GM12878 (cell line): ENCODE data around the gene ARHGEF7. TPM values are rescaled to one million over a fixed set of nuclear protein-coding genes. Genes with fewer than 3 reads are reported as not detected.

Experiments used
- ATAC-seq: fragments of 200-7000 bp; cut with Tn5 transposase; 3 replicates; pipeline ENCODE4 v1.9.1; 2020; ENCODE audit warnings: mild to moderate bottlenecking, moderate library complexity
- BruUV-seq: library from RNA; stranded (reverse); fragments of 400-500 nt; replicated peaks from 2 replicates; lab custom pipeline; 2021; lab: Mats Ljungman, UMichigan
- CTCF ChIA-PET: fragments of 300-600 bp; sonication (Branson Sonifier 250); formaldehyde crosslinking; extraction: SDS; loops from one replicate; lab custom pipeline; 2021; ENCODE audit warnings: inconsistent platforms; lab: Yijun Ruan, JAX
- POLR2A ChIA-PET: fragments of 350-600 bp; formaldehyde crosslinking; extraction: SDS; loops from one replicate; lab custom pipeline; 2021; ENCODE audit warnings: inconsistent platforms; lab: Charles Lee
- RAD21 ChIA-PET: fragments of 300-600 bp; sonication (Branson Sonifier 250); formaldehyde crosslinking; loops from one replicate; lab custom pipeline; 2023; ENCODE audit warnings: antibody characterized with exemption; ENCODE audit not compliant: unreplicated experiment; lab: Charles Lee
- SMC1A ChIA-PET: fragments of 300-600 bp; sonication (Branson Sonifier 250); formaldehyde crosslinking; loops from one replicate; lab custom pipeline; 2023; ENCODE audit not compliant: unreplicated experiment, uncharacterized antibody; lab: Charles Lee
- DNase-seq: peaks from one replicate; pipeline ENCODE4 v3.0.0-alpha.2; 2011; ENCODE audit warnings: low read depth, low spot score
- FAIRE-seq: peaks from 3 replicates; lab custom pipeline; 2011; peaks lifted over from hg19 to GRCh38; lab: Jason Lieb, UNC
- H2AFZ ChIP-seq: 2 replicates; pipeline ENCODE4 v1.6.0; 2011; ENCODE audit warnings: low read depth, low read length, control low read depth; ENCODE audit not compliant: control insufficient read depth
- H3K27ac ChIP-seq: 2 replicates; pipeline ENCODE4 v1.5.1; 2011; ENCODE audit warnings: control low read depth; ENCODE audit not compliant: control insufficient read depth, insufficient read depth
- H3K27me3 ChIP-seq, 2 experiments: replicated peaks in 1 of 2; 2 replicates each; pipeline versions ENCODE4 v1.6.0 to v1.6.1; 2011; ENCODE audit warnings: low read length in 1 of 2; ENCODE audit not compliant: control insufficient read depth in 2 of 2, insufficient read depth in 2 of 2
- H3K36me3 ChIP-seq, 2 experiments: 2 replicates each; pipeline ENCODE4 v1.5.1; 2011; ENCODE audit warnings: low read length in 1 of 2; ENCODE audit not compliant: control insufficient read depth in 2 of 2, insufficient read depth in 2 of 2
- H3K4me1 ChIP-seq: 2 replicates; pipeline ENCODE4 v1.6.1; 2011; ENCODE audit warnings: mild to moderate bottlenecking, low read length, moderate library complexity, mixed read lengths; ENCODE audit not compliant: control insufficient read depth, insufficient read depth
- H3K4me2 ChIP-seq: 2 replicates; pipeline ENCODE4 v1.6.0; 2011; ENCODE audit warnings: control low read depth; ENCODE audit not compliant: control insufficient read depth, insufficient read depth
- H3K4me3 ChIP-seq: fragments of 200-600 bp; sonication (generic); 2 replicates; pipeline ENCODE4 v1.5.1; 2016
- H3K79me2 ChIP-seq: 2 replicates; pipeline ENCODE4 v1.6.0; 2011; ENCODE audit warnings: low read length; ENCODE audit not compliant: control insufficient read depth, insufficient read depth
- H3K9ac ChIP-seq: 2 replicates; pipeline ENCODE4 v1.8.0; 2011; ENCODE audit warnings: low read length, control low read depth, mixed read lengths; ENCODE audit not compliant: control insufficient read depth, insufficient read depth
- H3K9me3 ChIP-seq: replicated peaks from 3 replicates; pipeline ENCODE4 v1.5.1; 2011; ENCODE audit warnings: mild to moderate bottlenecking, low read length; ENCODE audit not compliant: control insufficient read depth, insufficient read depth
- H4K20me1 ChIP-seq: 2 replicates; pipeline ENCODE4 v1.6.0; 2011; ENCODE audit not compliant: control insufficient read depth, insufficient read depth
- BHLHE40 ChIP-seq, 2 experiments: fragments of 450-650 bp in 1 of 2; IDR thresholded peaks; 2 replicates each; pipeline ENCODE4 v1.6.1; 2011 to 2017; ENCODE audit warnings: low read depth in 2 of 2, borderline replicate concordance in 1 of 2, improper control_type of control experiment in 1 of 2, low read length in 1 of 2, mild to moderate bottlenecking in 1 of 2
- ESRRA ChIP-seq: IDR thresholded peaks from 2 replicates; pipeline ENCODE4 v1.6.1; 2012; ENCODE audit warnings: mild to moderate bottlenecking, low read length, improper control_type of control experiment
- FOXK2 ChIP-seq: fragments of 450-650 bp; IDR thresholded peaks from 2 replicates; pipeline ENCODE4 v1.6.1; 2017; ENCODE audit warnings: mild to moderate bottlenecking, moderate library complexity
- FOXM1 ChIP-seq: IDR thresholded peaks from 2 replicates; pipeline ENCODE4 v1.6.1; 2012; ENCODE audit warnings: low read depth, mild to moderate bottlenecking, inconsistent platforms, low read length, moderate library complexity
- GABPA ChIP-seq: IDR thresholded peaks from 2 replicates; pipeline ENCODE4 v1.6.1; 2014; ENCODE audit warnings: antibody characterized with exemption, low read depth, mild to moderate bottlenecking, inconsistent platforms
- KAT2A ChIP-seq: conservative IDR thresholded peaks from 2 replicates; pipeline ENCODE4 v1.6.1; 2011; ENCODE audit warnings: low read depth, low read length; ENCODE audit not compliant: control insufficient read depth
- KLF5 ChIP-seq: fragments of 450-650 bp; IDR thresholded peaks from 2 replicates; pipeline ENCODE4 v1.6.1; 2014; ENCODE audit warnings: mild to moderate bottlenecking; ENCODE audit not compliant: partially characterized antibody
- MEF2B ChIP-seq: fragments of 450-650 bp; IDR thresholded peaks from 2 replicates; pipeline ENCODE4 v1.6.1; 2018; ENCODE audit warnings: mild to moderate bottlenecking, moderate library complexity; ENCODE audit not compliant: partially characterized antibody, poor library complexity, severe bottlenecking
- MTA2 ChIP-seq: fragments of 450-650 bp; IDR thresholded peaks from 2 replicates; pipeline ENCODE4 v1.6.1; 2016; ENCODE audit warnings: low read depth, mild to moderate bottlenecking, moderate library complexity
- NBN ChIP-seq: fragments of 450-650 bp; IDR thresholded peaks from 2 replicates; pipeline ENCODE4 v1.6.1; 2016
- NFXL1 ChIP-seq: fragments of 450-650 bp; IDR thresholded peaks from 2 replicates; pipeline ENCODE4 v1.6.1; 2017; ENCODE audit warnings: antibody characterized with exemption, mild to moderate bottlenecking, borderline replicate concordance
- NFYA ChIP-seq: IDR thresholded peaks from 2 replicates; pipeline ENCODE4 v1.6.1; 2011; ENCODE audit warnings: low read depth, mild to moderate bottlenecking, low read length, improper control_type of control experiment, borderline replicate concordance
- NR2C2 ChIP-seq: IDR thresholded peaks from 2 replicates; pipeline ENCODE4 v1.6.1; 2011; ENCODE audit warnings: borderline replicate concordance, low read depth; ENCODE audit not compliant: control insufficient read depth, insufficient read length
- RAD21 ChIP-seq: IDR thresholded peaks from 2 replicates; pipeline ENCODE4 v1.6.1; 2011; ENCODE audit warnings: mild to moderate bottlenecking, low read depth, low read length, moderate library complexity; ENCODE audit not compliant: insufficient read depth
- SMARCA5 ChIP-seq: fragments of 450-650 bp; IDR thresholded peaks from 2 replicates; pipeline ENCODE4 v1.6.1; 2017; ENCODE audit warnings: mild to moderate bottlenecking
- SREBF2 ChIP-seq: IDR thresholded peaks from 2 replicates; pipeline ENCODE4 v1.6.1; 2012; ENCODE audit warnings: mild to moderate bottlenecking, low read length
- STAT1 ChIP-seq: fragments of 450-650 bp; conservative IDR thresholded peaks from 2 replicates; pipeline ENCODE4 v1.6.1; 2014; ENCODE audit warnings: antibody characterized with exemption, mild to moderate bottlenecking
- SUZ12 ChIP-seq: fragments of 200-600 bp; sonication (generic); IDR thresholded peaks from one replicate; pipeline ENCODE4 v1.6.1; 2018; ENCODE audit warnings: antibody characterized with exemption, mild to moderate bottlenecking; ENCODE audit not compliant: unreplicated experiment
- ZNF24 ChIP-seq: fragments of 450-650 bp; IDR thresholded peaks from 2 replicates; pipeline ENCODE4 v1.6.1; 2017; ENCODE audit warnings: antibody characterized with exemption, mild to moderate bottlenecking
- WGBS: methylation state at CpG from one replicate; pipeline ENCODE4 v1.1.6; 2016; ENCODE audit warnings: low lambda C conversion rate; ENCODE audit not compliant: insufficient replicate concordance, insufficient coverage; ENCODE audit errors: missing lambda C conversion rate; 5-methylcytosine and 5-hydroxymethylcytosine counted together
- in situ Hi-C: fragments of 300-500 bp; cut with MboI; formaldehyde crosslinking; loops from 9 replicates; pipeline ENCODE4 v1.14.3; 2018; ENCODE audit warnings: mixed read lengths
- intact Hi-C: fragments of 100-400 bp; cut with micrococcal nuclease; formaldehyde crosslinking; loops from one replicate; pipeline ENCODE4 v1.14.2; 2022; ENCODE audit not compliant: unreplicated experiment
- polyA plus RNA-seq, 11 experiments: library from polyadenylated mRNA; depleted of rRNA in 4 of 11; unstranded in 6 of 11; stranded (reverse) in 5 of 11; fragments of >200 nt; fragmentation: Nextera tagmentation in 4 of 11; fragmentation: Illumina TruSeq in 1 of 11; extraction: Ambion mirVana in 4 of 11; extraction: Trizol in 1 of 11; gene quantifications; 1 replicate in 1 of 11; 2 replicates in 10 of 11; pipeline versions ENCODE4 v1.2.1 to v1.2.3, GENCODE V29; 2011 to 2016; ENCODE audit warnings: inconsistent platforms in 2 of 11, missing spikeins in 2 of 11, low read depth in 1 of 11
- total RNA-seq, 4 experiments: library from RNA; depleted of rRNA in 3 of 4; stranded (reverse); fragments of >200 nt in 3 of 4; fragmentation: Illumina TruSeq in 1 of 4; extraction: Trizol in 1 of 4; gene quantifications; 2 replicates each; pipeline versions ENCODE4 v1.2.1 to v1.2.3, GENCODE V29; 2013 to 2021
- TF ChIP-seq, protein P1 (sequence below): fragments of 450-650 bp; IDR thresholded peaks from 2 replicates; pipeline ENCODE4 v1.6.1; 2014; ENCODE audit warnings: mild to moderate bottlenecking

The ARHGEF7 gene
- total and polyA plus RNA-seq, 10 of the 15 experiments (the other 5 are each of a cell fraction or from before 2014, with no cell fraction given), result 4.7 to 65.5 (median 36.6) TPM

DNA sequence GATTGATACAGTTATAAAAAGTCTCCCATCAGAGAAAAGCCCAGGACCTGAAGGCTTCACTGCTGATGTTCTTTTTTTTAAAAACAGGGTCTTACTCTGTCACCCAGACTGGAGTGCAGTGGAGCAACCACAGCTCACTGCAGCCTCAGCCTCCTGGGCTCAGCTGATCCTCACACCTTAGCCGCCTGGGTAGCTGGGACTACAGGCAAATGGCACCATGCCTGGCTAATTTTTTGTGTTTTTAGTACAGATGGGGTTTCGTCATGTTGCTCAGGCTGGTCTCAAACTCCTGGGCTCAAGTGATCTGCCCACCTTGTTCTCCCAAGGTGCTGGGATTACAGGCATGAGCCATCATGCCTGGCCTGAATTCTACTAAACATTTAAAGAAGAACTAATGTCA is 238.4 kb downstream of the ARHGEF7 start:
- WGBS, result 15% methylated on average over 2 of the region's 2 CpGs
- Histone ChIP-seq H3K9me3 (no peaks in the 10 kb centered on the region), H3K27me3 (no peaks in the 10 kb centered on the region), H4K20me1 (no peaks in the 10 kb centered on the region), H3K4me3 (no peak overlapping the region), H3K4me2 (no peak overlapping the region), H3K4me1 (no peaks in the 10 kb centered on the region), H3K27ac (no peak overlapping the region), H2AFZ (no peak overlapping the region), H3K36me3 (no peaks in the 10 kb centered on the region), H3K79me2 (no peaks in the 10 kb centered on the region), H3K9ac (no peak overlapping the region)
- no TSS peak for BruUV-seq
- POLR2A ChIA-PET, result no interaction called here
- RAD21 ChIA-PET, result no interaction called here
- in situ Hi-C loops, result no loop called here
- CTCF ChIA-PET, result no interaction called here
- DNase-seq (no peak), FAIRE-seq (no peak), ATAC-seq (no peak)
- TF ChIP-seq MTA2, result no peak
- TF ChIP-seq FOXM1, result no peak
- no peak for TF ChIP-seq FOXK2
- no peak for TF ChIP-seq NR2C2
- no peak for TF ChIP-seq NFYA
- no peak for TF ChIP-seq RAD21
- TF ChIP-seq SUZ12, result no peak
- TF ChIP-seq STAT1, result no peak
- no peak for TF ChIP-seq SREBF2
- no peak for TF ChIP-seq NFXL1
- no peak for TF ChIP-seq KLF5
- TF ChIP-seq GABPA, result no peak
- no peak for TF ChIP-seq NBN
- TF ChIP-seq KAT2A, result no peak
- no peak for TF ChIP-seq ZNF24
- TF ChIP-seq, protein P1, sequence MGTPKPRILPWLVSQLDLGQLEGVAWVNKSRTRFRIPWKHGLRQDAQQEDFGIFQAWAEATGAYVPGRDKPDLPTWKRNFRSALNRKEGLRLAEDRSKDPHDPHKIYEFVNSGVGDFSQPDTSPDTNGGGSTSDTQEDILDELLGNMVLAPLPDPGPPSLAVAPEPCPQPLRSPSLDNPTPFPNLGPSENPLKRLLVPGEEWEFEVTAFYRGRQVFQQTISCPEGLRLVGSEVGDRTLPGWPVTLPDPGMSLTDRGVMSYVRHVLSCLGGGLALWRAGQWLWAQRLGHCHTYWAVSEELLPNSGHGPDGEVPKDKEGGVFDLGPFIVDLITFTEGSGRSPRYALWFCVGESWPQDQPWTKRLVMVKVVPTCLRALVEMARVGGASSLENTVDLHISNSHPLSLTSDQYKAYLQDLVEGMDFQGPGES, result no peak
- no peak for TF ChIP-seq SMARCA5
- TF ChIP-seq BHLHE40 (IDR thresholded peaks at IDR 0.05; ENCODE audit: borderline replicate concordance in 1 of 2, low read depth in 2 of 2, low read length in 1 of 2), result no peak
- no peak for TF ChIP-seq MEF2B
- no peak for TF ChIP-seq ESRRA
- SMC1A ChIA-PET, result no interaction called here
- intact Hi-C loops, result no loop called here
